Hepatocyte (in vitro differentiated cells): ENCODE data around the gene FLOT2.

Source experiments
- CTCF ChIP-seq: fragments of 200-600 bp; sonication (generic); IDR thresholded peaks from 2 replicates; pipeline ENCODE4 v1.5.1; 2016; ENCODE audit warnings: antibody characterized with exemption, mild to moderate bottlenecking; ENCODE audit not compliant: poor library complexity
- EZH2phosphoT487 ChIP-seq: fragments of 200-600 bp; sonication (generic); IDR thresholded peaks from one replicate; pipeline ENCODE4 v1.6.1; 2018; ENCODE audit warnings: antibody characterized with exemption, mild to moderate bottlenecking, low read depth, moderate library complexity; ENCODE audit not compliant: unreplicated experiment, severe bottlenecking

- no peak for TF ChIP-seq CTCF
- TF ChIP-seq EZH2phosphoT487, result no peak
Measured at GRCh38 chr17:28857905-28858800, 39.4 kb downstream of the FLOT2 start.
